ENCODE results near the gene ILF2. TPM values are rescaled to one million over a fixed set of nuclear protein-coding genes. Genes with fewer than 3 reads are reported as not detected.

The ILF2 gene
- total RNA-seq, 1 donor from 2014 or later, result 157 TPM

GRCh38 chr1:153685544-153686340, 14.9 kb upstream of the ILF2 start:
- Mint-ChIP-seq H3K9me3 (ENCODE audit: unreplicated experiment) (no peaks in the 10 kb centered on the region), H3K27ac (ENCODE audit: unreplicated experiment) (no peak overlapping the region), H3K4me1 (ENCODE audit: unreplicated experiment) (no peaks in the 10 kb centered on the region), H3K27me3 (ENCODE audit: unreplicated experiment) (peaks cover 33% of the 10 kb centered on the region), H3K36me3 (ENCODE audit: unreplicated experiment) (no peaks in the 10 kb centered on the region), H3K4me3 (ENCODE audit: unreplicated experiment) (no peak overlapping the region)
- TF ChIP-seq CTCF (IDR thresholded peaks at IDR 0.05), result no peak
- DNase-seq (ENCODE audit: extremely low spot score, unreplicated experiment), result no peak

GRCh38 chr1:153684892-153685291, 14.1 kb upstream of the ILF2 start:
- DNase-seq (ENCODE audit: extremely low spot score, unreplicated experiment), result no peak
- Mint-ChIP-seq H3K9me3 (ENCODE audit: unreplicated experiment) (no peaks in the 10 kb centered on the region), H3K4me1 (ENCODE audit: unreplicated experiment) (peaks cover 2% of the 10 kb centered on the region), H3K27ac (ENCODE audit: unreplicated experiment) (no peak overlapping the region), H3K4me3 (ENCODE audit: unreplicated experiment) (no peak overlapping the region), H3K27me3 (ENCODE audit: unreplicated experiment) (peaks cover 38% of the 10 kb centered on the region), H3K36me3 (ENCODE audit: unreplicated experiment) (no peaks in the 10 kb centered on the region)
- TF ChIP-seq CTCF (IDR thresholded peaks at IDR 0.05), result no peak

GRCh38 chr1:153683854-153684253, 13.1 kb upstream of the ILF2 start:
- TF ChIP-seq CTCF (IDR thresholded peaks at IDR 0.05), result no peak
- Mint-ChIP-seq H3K27ac (ENCODE audit: unreplicated experiment) (no peak overlapping the region), H3K4me3 (ENCODE audit: unreplicated experiment) (no peak overlapping the region), H3K36me3 (ENCODE audit: unreplicated experiment) (no peaks in the 10 kb centered on the region), H3K4me1 (ENCODE audit: unreplicated experiment) (peaks cover 6% of the 10 kb centered on the region), H3K27me3 (ENCODE audit: unreplicated experiment) (peaks cover 42% of the 10 kb centered on the region), H3K9me3 (ENCODE audit: unreplicated experiment) (no peaks in the 10 kb centered on the region)
- DNase-seq (ENCODE audit: extremely low spot score, unreplicated experiment), result no peak

GRCh38 chr1:153682730-153683129, 11.9 kb upstream of the ILF2 start:
- Mint-ChIP-seq H3K27me3 (ENCODE audit: unreplicated experiment) (peaks cover 52% of the 10 kb centered on the region), H3K4me3 (ENCODE audit: unreplicated experiment) (no peak overlapping the region), H3K4me1 (ENCODE audit: unreplicated experiment) (peaks cover 16% of the 10 kb centered on the region), H3K27ac (ENCODE audit: unreplicated experiment) (no peak overlapping the region), H3K9me3 (ENCODE audit: unreplicated experiment) (no peaks in the 10 kb centered on the region), H3K36me3 (ENCODE audit: unreplicated experiment) (no peaks in the 10 kb centered on the region)
- no peak for TF ChIP-seq CTCF (IDR thresholded peaks at IDR 0.05)
- DNase-seq (ENCODE audit: extremely low spot score, unreplicated experiment), result no peak

- TF ChIP-seq CTCF (IDR thresholded peaks at IDR 0.05), result no peak
- H3K4me1 Mint-ChIP-seq (ENCODE audit: unreplicated experiment), result peaks cover 19% of the 10 kb centered on the region
- no peaks in the 10 kb centered on the region for H3K9me3 Mint-ChIP-seq (ENCODE audit: unreplicated experiment)
- DNase-seq (ENCODE audit: extremely low spot score, unreplicated experiment), result no peak
- peaks cover 50% of the 10 kb centered on the region for H3K27me3 Mint-ChIP-seq (ENCODE audit: unreplicated experiment)
- H3K4me3 Mint-ChIP-seq (ENCODE audit: unreplicated experiment), result peak overlapping the region; percentile 69
- H3K36me3 Mint-ChIP-seq (ENCODE audit: unreplicated experiment), result no peaks in the 10 kb centered on the region
- H3K27ac Mint-ChIP-seq (ENCODE audit: unreplicated experiment), result no peak overlapping the region
These were observed 9.3 kb upstream of the ILF2 start for GRCh38 chr1:153680120-153680403.
